Activated T-cell treated with anti-CD3 and anti-CD28 coated beads, Interleukin-2, amount 50 U/mL, for 1 hour (primary cell): ENCODE results near the gene C1QC.

Experiments
- DNase-seq: peaks from one replicate; pipeline ENCODE4 v3.0.0-alpha.2; 2020

C1QC gene

GRCh38 chr1:22643381-22643780 is at the start of gene C1QC:
Gene C1QC (plus strand): TSS chr1:22643633. CDS start chr1:22644024, 391 bp downstream.
- DNase-seq: no peak

GRCh38 chr1:22594396-22594795 is 49.0 kb upstream of the C1QC start:
- no peak for DNase-seq

GRCh38 chr1:22595108-22595507 is 48.3 kb upstream of the C1QC start:
- no peak for DNase-seq

- DNase-seq: no peak
Measured at GRCh38 chr1:22597301-22597965, 46.0 kb upstream of the C1QC start.

- DNase-seq: no peak
Measured at GRCh38 chr1:22597996-22598395, 45.4 kb upstream of the C1QC start.

GRCh38 chr1:22598736-22599135 is 44.7 kb upstream of the C1QC start:
- DNase-seq: no peak

- DNase-seq: no peak
Measured at GRCh38 chr1:22600071-22600816, 43.2 kb upstream of the C1QC start.

- no peak for DNase-seq
Measured at GRCh38 chr1:22600817-22601605, 42.4 kb upstream of the C1QC start.

- DNase-seq: no peak
Measured at GRCh38 chr1:22601610-22602009, 41.8 kb upstream of the C1QC start.

GRCh38 chr1:22602060-22602740 is 41.2 kb upstream of the C1QC start:
- no peak for DNase-seq

GRCh38 chr1:22606161-22606560 is 37.3 kb upstream of the C1QC start:
- DNase-seq: no peak

GRCh38 chr1:22607154-22607553 is 36.3 kb upstream of the C1QC start:
- no peak for DNase-seq

- DNase-seq: no peak
Measured at GRCh38 chr1:22608361-22608760, 35.1 kb upstream of the C1QC start.

GRCh38 chr1:22609291-22609690 is 34.1 kb upstream of the C1QC start:
- DNase-seq: no peak

- no peak for DNase-seq
Measured at GRCh38 chr1:22611530-22611947, 31.9 kb upstream of the C1QC start.

GRCh38 chr1:22612671-22613571 is 30.5 kb upstream of the C1QC start:
- no peak for DNase-seq

GRCh38 chr1:22613572-22613918 is 29.9 kb upstream of the C1QC start:
- DNase-seq: no peak

- DNase-seq: no peak
Measured at GRCh38 chr1:22613951-22614350, 29.5 kb upstream of the C1QC start.

GRCh38 chr1:22615886-22616285 is 27.5 kb upstream of the C1QC start:
- no peak for DNase-seq

GRCh38 chr1:22616571-22616970 is 26.9 kb upstream of the C1QC start:
- no peak for DNase-seq

GRCh38 chr1:22618056-22618455 is 25.4 kb upstream of the C1QC start:
- DNase-seq: no peak

GRCh38 chr1:22619252-22619651 is 24.2 kb upstream of the C1QC start:
- no peak for DNase-seq
